DOHH2 (cell line): Measurements from ENCODE around the gene EDAR.

Experiments used
- H3F3A ChIP-seq: fragments of 200-600 bp; sonication (generic), shearing (Covaris generic); 2 replicates; pipeline ENCODE4 v1.6.0; 2016; ENCODE audit warnings: antibody characterized with exemption, mild to moderate bottlenecking; ENCODE audit not compliant: control insufficient read depth, insufficient read depth
- H3K27ac ChIP-seq: fragments of 200-600 bp; sonication (generic); 2 replicates; pipeline ENCODE4 v1.5.1; 2014; ENCODE audit warnings: low read depth, mild to moderate bottlenecking, low read length, moderate library complexity
- H3K27me3 ChIP-seq: fragments of 200-600 bp; sonication (generic); 2 replicates; pipeline ENCODE4 v1.6.1; 2014; ENCODE audit warnings: mild to moderate bottlenecking, low read length, mixed read lengths; ENCODE audit not compliant: control insufficient read depth
- H3K36me3 ChIP-seq: fragments of 200-600 bp; sonication (generic); 2 replicates; pipeline ENCODE4 v1.6.1; 2014; ENCODE audit warnings: mild to moderate bottlenecking, low read length, moderate library complexity, mixed read lengths; ENCODE audit not compliant: control insufficient read depth
- H3K4me1 ChIP-seq: fragments of 200-600 bp; sonication (generic); 2 replicates; pipeline ENCODE4 v1.6.1; 2014; ENCODE audit warnings: mild to moderate bottlenecking, low read length, mixed read lengths; ENCODE audit not compliant: control insufficient read depth
- H3K4me2 ChIP-seq: fragments of 200-600 bp; sonication (generic); 2 replicates; pipeline ENCODE4 v1.6.0; 2014; ENCODE audit warnings: mild to moderate bottlenecking, low read length, moderate library complexity
- H3K4me3 ChIP-seq: fragments of 200-600 bp; sonication (generic); 2 replicates; pipeline ENCODE4 v1.5.1; 2014; ENCODE audit warnings: mild to moderate bottlenecking, low read length, mixed read lengths
- H3K79me2 ChIP-seq: fragments of 200-600 bp; sonication (generic); 2 replicates; pipeline ENCODE4 v1.6.1; 2014; ENCODE audit warnings: mild to moderate bottlenecking, low read length, mixed read lengths; ENCODE audit not compliant: control insufficient read depth
- H3K9me2 ChIP-seq: fragments of 200-600 bp; sonication (generic); replicated peaks from 2 replicates; pipeline ENCODE4 v1.6.1; 2014; ENCODE audit warnings: mild to moderate bottlenecking, low read length, mixed read lengths; ENCODE audit not compliant: control insufficient read depth
- H3K9me3 ChIP-seq: fragments of 200-600 bp; sonication (generic); 2 replicates; pipeline ENCODE4 v1.6.1; 2014; ENCODE audit warnings: antibody characterized with exemption, low read length, mixed read lengths; ENCODE audit not compliant: control insufficient read depth, insufficient read depth
- H4K20me1 ChIP-seq: fragments of 200-600 bp; sonication (generic); 2 replicates; pipeline ENCODE4 v1.6.0; 2014; ENCODE audit warnings: low read depth, mild to moderate bottlenecking, antibody characterized with exemption, low read length, moderate library complexity; ENCODE audit not compliant: control insufficient read depth, insufficient read depth
- CTCF ChIP-seq: fragments of 200-600 bp; sonication (generic); IDR thresholded peaks from one replicate; pipeline ENCODE4 v1.5.1; 2014; ENCODE audit warnings: antibody characterized with exemption, mild to moderate bottlenecking, low read depth, low read length; ENCODE audit not compliant: poor library complexity, severe bottlenecking
- EZH2phosphoT487 ChIP-seq: fragments of 200-600 bp; sonication (generic); IDR thresholded peaks from 2 replicates; pipeline ENCODE4 v1.6.1; 2017; ENCODE audit warnings: borderline replicate concordance, mild to moderate bottlenecking, antibody characterized with exemption, low read length, moderate library complexity, mixed read lengths

EDAR gene

GRCh38 chr2:108960006-108960405 lies 29.0 kb downstream of the EDAR start:
- Histone ChIP-seq H3K27me3 (no peaks in the 10 kb centered on the region), H4K20me1 (no peaks in the 10 kb centered on the region), H3F3A (no peaks in the 10 kb centered on the region), H3K4me1 (no peaks in the 10 kb centered on the region), H3K9me3 (no peaks in the 10 kb centered on the region), H3K79me2 (no peaks in the 10 kb centered on the region), H3K36me3 (no peaks in the 10 kb centered on the region), H3K27ac (no peak overlapping the region), H3K4me2 (no peak overlapping the region), H3K9me2 (no peaks in the 10 kb centered on the region), H3K4me3 (no peak overlapping the region)
- TF ChIP-seq CTCF (peak; percentile 18), EZH2phosphoT487 (no peak)

DNA sequence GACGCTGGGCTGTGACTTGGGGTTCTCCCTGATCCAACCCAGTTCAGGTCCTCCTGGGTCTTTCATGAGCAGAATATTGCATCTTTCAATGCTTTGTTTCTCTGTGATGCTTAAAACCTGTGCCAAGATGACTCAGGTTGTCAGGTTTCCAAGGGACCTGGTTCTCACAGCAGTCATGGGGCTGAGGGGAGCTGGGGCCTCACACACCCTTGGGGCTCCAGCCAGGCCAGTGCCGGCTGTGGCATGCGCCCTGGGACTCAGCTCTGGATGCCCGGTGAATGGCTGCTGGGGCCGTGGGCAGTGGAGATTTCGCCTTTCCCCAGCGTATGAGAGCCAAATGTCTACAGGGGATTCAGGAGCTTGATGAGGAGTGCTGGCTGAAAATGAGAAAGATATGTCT lies 29.6 kb downstream of the EDAR start:
- H3K27me3 ChIP-seq: no peaks in the 10 kb centered on the region
- TF ChIP-seq CTCF: no peak
- no peak for TF ChIP-seq EZH2phosphoT487
- H4K20me1 ChIP-seq: no peaks in the 10 kb centered on the region
- H3K4me3 ChIP-seq: no peak overlapping the region
- no peaks in the 10 kb centered on the region for H3K9me3 ChIP-seq
- H3K36me3 ChIP-seq: no peaks in the 10 kb centered on the region
- H3K9me2 ChIP-seq: no peaks in the 10 kb centered on the region
- H3K4me2 ChIP-seq: no peak overlapping the region
- H3F3A ChIP-seq: no peaks in the 10 kb centered on the region
- H3K27ac ChIP-seq: no peak overlapping the region
- no peaks in the 10 kb centered on the region for H3K4me1 ChIP-seq
- no peaks in the 10 kb centered on the region for H3K79me2 ChIP-seq

GRCh38 chr2:108958632-108959341 lies 30.2 kb downstream of the EDAR start:
- no peaks in the 10 kb centered on the region for H4K20me1 ChIP-seq
- no peaks in the 10 kb centered on the region for H3K79me2 ChIP-seq
- H3K9me2 ChIP-seq: no peaks in the 10 kb centered on the region
- no peak overlapping the region for H3K4me2 ChIP-seq
- H3K4me3 ChIP-seq: no peak overlapping the region
- no peaks in the 10 kb centered on the region for H3F3A ChIP-seq
- H3K27ac ChIP-seq: no peak overlapping the region
- no peaks in the 10 kb centered on the region for H3K27me3 ChIP-seq
- no peak for TF ChIP-seq EZH2phosphoT487
- TF ChIP-seq CTCF: no peak
- no peaks in the 10 kb centered on the region for H3K4me1 ChIP-seq
- no peaks in the 10 kb centered on the region for H3K9me3 ChIP-seq
- H3K36me3 ChIP-seq: no peaks in the 10 kb centered on the region
